Hepatocyte (in vitro differentiated cells): ENCODE measurements around the gene ZFYVE28. TPM values are rescaled to one million over a fixed set of nuclear protein-coding genes. Genes with fewer than 3 reads are reported as not detected.
"Not testable (repeated sequence)": the region's sequence is repeated elsewhere in the genome, so short reads cannot be mapped to it uniquely, and the experiment has no call there.

Source experiments
- DNase-seq: peaks from one replicate; pipeline ENCODE4 v3.0.0-alpha.2; 2016; ENCODE audit warnings: low spot score
- H2AFZ ChIP-seq: fragments of 200-600 bp; sonication (generic); 2 replicates; pipeline ENCODE4 v1.6.0; 2016; ENCODE audit warnings: antibody characterized with exemption, mild to moderate bottlenecking
- H3K27ac ChIP-seq: fragments of 200-600 bp; sonication (generic); 2 replicates; pipeline ENCODE4 v1.5.1; 2016; ENCODE audit warnings: mild to moderate bottlenecking
- H3K27me3 ChIP-seq: fragments of 200-600 bp; sonication (generic); 2 replicates; pipeline ENCODE4 v1.6.1; 2016
- H3K36me3 ChIP-seq: fragments of 200-600 bp; sonication (generic); replicated peaks from 2 replicates; pipeline ENCODE4 v1.5.1; 2016; ENCODE audit warnings: low read depth; ENCODE audit not compliant: insufficient read depth
- H3K4me1 ChIP-seq: fragments of 200-600 bp; sonication (generic); 2 replicates; pipeline ENCODE4 v1.5.1; 2016; ENCODE audit warnings: mild to moderate bottlenecking, moderate library complexity; ENCODE audit not compliant: insufficient read depth
- H3K4me2 ChIP-seq: fragments of 200-600 bp; sonication (generic); 2 replicates; pipeline ENCODE4 v1.6.0; 2016
- H3K4me3 ChIP-seq: fragments of 200-600 bp; sonication (generic); 2 replicates; pipeline ENCODE4 v1.5.1; 2016; ENCODE audit warnings: mild to moderate bottlenecking
- H3K79me2 ChIP-seq: fragments of 200-600 bp; sonication (generic); 2 replicates; pipeline ENCODE4 v1.6.0; 2017; ENCODE audit warnings: mild to moderate bottlenecking
- H3K9me2 ChIP-seq: fragments of 200-600 bp; sonication (generic); replicated peaks from 2 replicates; pipeline ENCODE4 v1.6.0; 2017; ENCODE audit warnings: mild to moderate bottlenecking; ENCODE audit not compliant: insufficient read depth
- H3K9me3 ChIP-seq: fragments of 200-600 bp; sonication (generic); 2 replicates; pipeline ENCODE4 v1.5.1; 2016; ENCODE audit warnings: low read depth, mild to moderate bottlenecking
- H4K20me1 ChIP-seq: fragments of 200-600 bp; sonication (generic); 2 replicates; pipeline ENCODE4 v1.6.0; 2016; ENCODE audit warnings: mild to moderate bottlenecking; ENCODE audit not compliant: insufficient read depth, poor library complexity, severe bottlenecking
- CTCF ChIP-seq: fragments of 200-600 bp; sonication (generic); IDR thresholded peaks from 2 replicates; pipeline ENCODE4 v1.5.1; 2016; ENCODE audit warnings: antibody characterized with exemption, mild to moderate bottlenecking; ENCODE audit not compliant: poor library complexity
- EZH2 ChIP-seq: fragments of 200-600 bp; sonication (generic); IDR thresholded peaks from 2 replicates; pipeline ENCODE4 v1.6.1; 2016; ENCODE audit warnings: antibody characterized with exemption, mild to moderate bottlenecking, borderline replicate concordance
- EZH2phosphoT487 ChIP-seq: fragments of 200-600 bp; sonication (generic); IDR thresholded peaks from one replicate; pipeline ENCODE4 v1.6.1; 2018; ENCODE audit warnings: antibody characterized with exemption, mild to moderate bottlenecking, low read depth, moderate library complexity; ENCODE audit not compliant: unreplicated experiment, severe bottlenecking
- WGBS: methylation state at CpG from one replicate; pipeline ENCODE4 v1.1.6; 2016; ENCODE audit warnings: low lambda C conversion rate; ENCODE audit errors: missing lambda C conversion rate; 5-methylcytosine and 5-hydroxymethylcytosine counted together
- polyA plus RNA-seq: library from polyadenylated mRNA; unstranded; fragments of >200 nt; fragmentation: Nextera tagmentation; extraction: Ambion mirVana; gene quantifications from 2 replicates; pipeline ENCODE4 v1.2.1, GENCODE V29; 2016
- total RNA-seq: library from RNA; depleted of rRNA; stranded (reverse); fragments of >200 nt; gene quantifications from 2 replicates; pipeline ENCODE4 v1.2.3, GENCODE V29; 2014

Gene ZFYVE28
- total and polyA plus RNA-seq, 2 experiments from 2014 or later: 2.2 to 3.4 TPM

- no peaks in the 10 kb centered on the region for H3K9me2 ChIP-seq
- H3K4me1 ChIP-seq: no peaks in the 10 kb centered on the region
- no peaks in the 10 kb centered on the region for H3K79me2 ChIP-seq
- no peak overlapping the region for H2AFZ ChIP-seq
- H3K4me2 ChIP-seq: no peak overlapping the region
- no peak for TF ChIP-seq EZH2
- no peak for TF ChIP-seq EZH2phosphoT487
- TF ChIP-seq CTCF: no peak
- no peak for DNase-seq
- H3K27me3 ChIP-seq: no peaks in the 10 kb centered on the region
- WGBS: 80% methylated on average over 18 of the region's 20 CpGs
- no peaks in the 10 kb centered on the region for H3K9me3 ChIP-seq
- no peak overlapping the region for H3K4me3 ChIP-seq
- no peaks in the 10 kb centered on the region for H3K36me3 ChIP-seq
- H4K20me1 ChIP-seq: no peaks in the 10 kb centered on the region
- no peak overlapping the region for H3K27ac ChIP-seq
Observed at GRCh38 chr4:2432991-2433530, 14.6 kb upstream of the ZFYVE28 start.

GRCh38 chr4:2432004-2432403, 13.6 kb upstream of the ZFYVE28 start:
- Histone ChIP-seq H3K4me1 (no peaks in the 10 kb centered on the region), H3K27ac (no peak overlapping the region), H3K36me3 (no peaks in the 10 kb centered on the region), H3K4me3 (no peak overlapping the region), H3K79me2 (no peaks in the 10 kb centered on the region), H3K27me3 (no peaks in the 10 kb centered on the region), H2AFZ (no peak overlapping the region), H3K9me2 (no peaks in the 10 kb centered on the region), H3K4me2 (no peak overlapping the region), H3K9me3 (no peaks in the 10 kb centered on the region), H4K20me1 (no peaks in the 10 kb centered on the region)
- TF ChIP-seq CTCF (no peak), EZH2 (no peak), EZH2phosphoT487 (no peak)
- DNase-seq: no peak

GRCh38 chr4:2429945-2430757, 11.7 kb upstream of the ZFYVE28 start:
- not testable (repeated sequence) for H3K79me2 ChIP-seq, H3K4me2 ChIP-seq, H3K4me1 ChIP-seq, H3K36me3 ChIP-seq, H3K9me3 ChIP-seq, H3K27me3 ChIP-seq, H3K27ac ChIP-seq, H3K4me3 ChIP-seq, DNase-seq, H4K20me1 ChIP-seq, H3K9me2 ChIP-seq, H2AFZ ChIP-seq
- 96% methylated on average over 18 of the region's 49 CpGs for WGBS

- Histone ChIP-seq H3K4me3 (no peak overlapping the region), H3K4me1 (no peaks in the 10 kb centered on the region), H3K27me3 (no peaks in the 10 kb centered on the region), H2AFZ (no peak overlapping the region), H3K9me2 (no peaks in the 10 kb centered on the region), H3K79me2 (no peaks in the 10 kb centered on the region), H4K20me1 (no peaks in the 10 kb centered on the region), H3K9me3 (no peaks in the 10 kb centered on the region), H3K27ac (no peak overlapping the region), H3K36me3 (no peaks in the 10 kb centered on the region), H3K4me2 (no peak overlapping the region)
- TF ChIP-seq CTCF: no peak
- TF ChIP-seq EZH2: no peak
- 91% methylated on average over 22 of the region's 25 CpGs for WGBS
- no peak for DNase-seq
Observed at GRCh38 chr4:2428496-2429213, 10.2 kb upstream of the ZFYVE28 start.
